Stimulated activated CD4-positive, alpha-beta T cell treated with anti-CD3 and anti-CD28 coated beads, Interleukin-4, amount 100 ng/mL, for 4 hours (primary cell): ENCODE results near the gene GRK6.
"Not testable (repeated sequence)": the region's sequence is repeated elsewhere in the genome, so short reads cannot be mapped to it uniquely, and the experiment has no call there.

Source experiments
- DNase-seq, 2 experiments: peaks; one replicate each; pipeline ENCODE4 v3.0.0-alpha.2; 2020

GRK6 gene

DNA sequence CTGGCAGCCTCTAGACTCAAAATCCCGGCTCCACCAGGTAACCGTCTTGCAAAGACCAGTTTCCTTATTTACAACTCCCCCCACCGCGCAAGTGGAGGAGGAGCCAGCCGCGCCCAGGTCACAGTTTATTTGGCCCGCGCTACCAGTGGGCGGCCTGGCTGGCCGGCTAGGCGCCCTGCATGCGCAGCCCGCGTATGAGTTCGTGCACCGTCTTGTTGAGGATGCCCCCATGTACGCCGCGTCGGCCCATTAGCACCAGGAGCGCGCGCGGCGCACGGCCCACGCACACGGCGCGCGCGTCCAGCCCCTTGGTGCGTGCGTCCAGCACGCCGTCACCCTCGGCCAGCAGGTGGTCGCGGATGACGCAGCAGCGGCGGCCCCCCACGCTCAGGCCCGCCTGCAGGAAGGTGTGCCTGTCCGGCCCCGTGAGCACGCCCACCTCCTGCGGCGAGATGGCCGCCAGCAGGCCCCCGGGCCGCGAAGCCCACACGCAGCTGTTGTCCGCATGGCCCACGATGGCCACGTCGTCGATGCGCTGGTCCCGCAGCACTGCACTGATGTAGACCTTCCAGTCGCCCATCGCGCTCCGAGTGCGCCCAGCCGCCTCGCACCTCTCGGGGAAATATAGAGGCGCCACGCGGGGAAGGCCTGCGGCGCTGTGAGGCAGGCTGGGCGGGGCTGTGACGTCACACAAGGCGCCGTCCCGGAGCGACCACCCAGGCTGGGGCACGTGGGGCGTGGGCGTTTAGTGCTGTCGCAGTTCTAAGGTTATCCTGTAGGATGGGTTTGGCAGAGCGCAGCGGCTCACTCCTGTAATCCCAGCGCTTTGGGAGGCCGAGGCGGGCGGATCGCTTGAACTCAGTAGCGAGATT, 26.2 kb upstream of the GRK6 start, which contains the start of gene PFN3:
Gene PFN3, minus strand, starts transcription at position 665 of the 872 bp plus-strand sequence. Its CDS starts 85 bp downstream, at position 580.
- no peak for DNase-seq

DNA sequence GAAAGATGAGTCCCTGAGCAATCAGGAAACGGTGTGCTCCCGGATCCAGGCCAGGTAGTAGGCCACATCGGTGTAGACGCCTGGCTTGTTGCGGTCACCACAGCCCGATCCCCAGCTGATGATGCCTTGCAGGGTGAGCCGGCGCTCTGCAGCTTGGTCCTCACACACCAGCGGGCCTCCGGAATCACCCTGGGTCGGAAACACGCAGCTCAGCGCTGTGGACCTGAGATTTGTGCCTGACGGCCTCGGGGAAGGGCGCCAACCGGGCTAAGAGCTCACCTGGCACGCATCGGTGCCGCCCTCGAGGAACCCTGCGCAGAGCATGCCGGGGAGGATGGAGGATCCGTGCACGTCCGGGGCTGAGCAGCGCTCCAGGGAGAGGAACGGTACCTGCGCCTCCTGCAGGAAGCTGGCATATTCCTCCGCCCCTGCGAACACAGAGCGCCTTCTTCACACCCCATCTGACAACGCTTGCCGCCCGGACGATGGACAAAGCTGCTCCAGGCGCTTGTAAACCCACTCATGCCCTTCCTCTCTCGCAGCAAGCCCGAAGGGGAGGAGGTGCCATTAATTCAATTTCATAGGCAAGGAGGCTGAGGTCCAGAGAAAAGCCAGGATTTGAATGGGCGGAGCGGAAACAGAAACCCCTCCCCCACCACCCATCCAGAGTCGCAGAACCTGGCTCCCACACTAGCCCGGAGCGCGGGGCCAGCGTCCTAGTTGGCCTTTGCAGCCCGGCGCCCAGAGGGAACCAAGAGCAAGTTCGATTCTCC, 24.0 kb upstream of the GRK6 start:
- DNase-seq: peak; percentile 65 to 70

DNA sequence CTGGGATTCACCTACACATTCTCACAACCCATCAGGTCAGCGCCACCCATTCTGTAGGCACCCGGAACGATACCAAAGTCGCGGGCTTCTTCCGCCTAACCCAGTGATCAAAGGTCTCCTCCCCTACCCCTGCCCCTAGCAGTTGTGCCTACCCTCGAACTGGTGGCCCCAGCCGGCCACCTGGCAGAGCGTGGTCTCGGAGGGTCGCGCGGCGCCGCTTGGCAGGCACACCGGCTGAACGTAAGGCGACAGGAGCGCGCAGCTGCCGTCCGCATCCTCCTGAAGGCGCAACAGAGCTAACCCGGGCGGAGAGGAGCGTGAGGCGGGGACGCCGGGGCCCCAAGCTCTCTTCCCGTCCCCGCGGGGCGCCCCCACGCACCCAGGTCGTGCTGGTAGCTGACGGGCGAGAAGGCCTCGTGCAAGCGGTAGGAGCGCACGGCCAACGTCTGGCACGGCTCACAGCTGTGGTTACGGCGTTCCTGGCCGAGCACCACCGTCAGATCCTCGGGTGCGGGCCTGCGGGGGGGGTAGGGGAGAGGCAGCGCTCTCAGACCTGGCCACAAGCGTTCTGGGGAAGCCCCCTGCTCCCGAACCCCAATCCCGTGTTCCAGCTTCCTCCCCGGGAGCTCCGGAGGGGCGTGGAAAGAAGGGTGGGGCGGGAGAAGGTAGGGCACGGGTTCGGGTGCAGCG, 23.2 kb upstream of the GRK6 start:
- DNase-seq: peak; percentile 41 to 49

DNA sequence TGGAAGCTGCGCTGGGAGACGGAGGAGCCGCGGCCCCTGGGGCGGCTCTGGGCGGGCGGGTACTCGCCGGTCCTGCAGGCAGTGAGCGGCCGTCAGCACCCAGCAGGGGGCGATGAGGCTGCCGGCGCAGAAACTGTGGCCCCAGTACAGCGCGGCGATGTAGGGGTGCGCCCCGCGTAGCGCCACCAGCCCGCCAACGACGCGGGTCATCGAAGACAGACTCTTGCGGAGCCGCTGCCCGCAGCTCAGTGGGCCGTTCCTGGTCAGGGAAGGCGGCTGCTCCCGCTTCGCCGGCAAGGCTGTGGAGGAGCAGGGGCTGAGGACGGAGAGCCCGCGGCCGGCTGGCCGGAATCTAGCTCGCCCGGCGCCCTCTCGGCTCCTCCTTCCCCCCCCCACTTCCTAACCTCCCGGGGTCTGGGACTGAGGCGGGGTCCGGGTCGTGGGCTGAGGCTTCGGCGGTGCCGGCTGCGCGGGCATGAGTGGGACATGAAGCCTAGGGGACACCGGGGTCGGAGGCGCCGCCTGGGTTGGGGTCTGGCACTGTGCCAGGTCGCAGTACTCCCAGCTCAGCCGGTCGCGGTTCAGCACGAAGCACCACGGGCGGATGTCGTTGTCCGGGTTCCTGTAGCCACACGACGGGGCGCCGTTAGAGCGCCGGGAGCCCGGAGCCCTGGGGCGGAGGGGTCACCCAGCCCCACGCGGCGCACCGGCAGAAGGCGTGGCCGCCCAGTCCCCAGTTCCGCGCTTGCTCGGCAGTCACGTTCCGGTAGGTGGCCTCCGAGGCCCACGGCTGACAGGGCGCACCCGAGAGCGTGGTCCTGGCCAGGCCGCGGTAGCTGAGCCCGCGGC, 22.5 kb upstream of the GRK6 start:
- peak; percentile 83 to 85 for DNase-seq

DNA sequence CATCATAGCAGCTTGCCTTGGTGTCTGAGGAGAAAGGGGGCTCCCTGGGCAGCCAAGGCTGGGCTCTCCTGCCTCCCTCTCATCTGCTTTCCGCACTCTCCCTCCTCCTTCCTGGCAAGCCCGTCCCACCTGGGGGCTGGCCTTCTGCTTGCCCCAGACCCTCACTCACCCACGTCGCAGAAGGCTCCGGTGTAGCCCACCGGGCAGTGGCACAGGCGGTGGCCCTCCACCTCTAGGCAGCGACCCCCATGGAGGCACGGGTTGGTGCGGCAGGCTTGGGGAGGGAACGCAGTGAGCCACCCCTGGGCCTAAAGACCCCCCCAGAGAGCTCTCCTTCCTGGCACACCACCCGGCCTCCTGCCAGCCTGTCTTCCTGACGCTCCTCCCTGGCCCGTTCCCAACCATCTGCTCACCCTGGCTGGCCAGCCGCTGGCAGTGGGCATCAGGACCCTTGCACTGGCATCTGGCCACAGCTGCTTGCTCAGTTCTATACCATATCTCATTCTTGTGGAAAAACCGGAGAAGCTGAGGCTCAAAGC, 21.8 kb upstream of the GRK6 start:
- DNase-seq: no peak

DNA sequence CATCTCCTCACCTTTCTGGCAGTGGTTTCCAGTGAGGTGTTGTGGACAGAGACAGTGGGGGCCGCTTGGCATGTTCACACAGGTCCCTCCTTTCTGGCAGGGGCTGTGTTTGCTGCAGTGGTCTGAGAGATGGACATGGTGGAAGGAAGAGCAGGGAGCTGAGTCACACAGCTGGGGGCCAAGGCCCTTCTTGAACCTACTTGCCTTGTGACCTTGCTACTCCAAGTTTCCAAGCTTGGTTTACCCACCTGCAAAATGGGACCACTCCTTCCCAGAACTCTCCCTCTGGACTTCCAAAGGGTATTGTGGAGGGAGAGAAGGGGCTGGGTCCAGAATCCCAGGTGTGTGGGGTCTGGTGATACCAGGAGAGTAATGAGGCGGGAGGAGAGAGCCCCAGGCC, 21.2 kb upstream of the GRK6 start:
- DNase-seq: no peak

DNA sequence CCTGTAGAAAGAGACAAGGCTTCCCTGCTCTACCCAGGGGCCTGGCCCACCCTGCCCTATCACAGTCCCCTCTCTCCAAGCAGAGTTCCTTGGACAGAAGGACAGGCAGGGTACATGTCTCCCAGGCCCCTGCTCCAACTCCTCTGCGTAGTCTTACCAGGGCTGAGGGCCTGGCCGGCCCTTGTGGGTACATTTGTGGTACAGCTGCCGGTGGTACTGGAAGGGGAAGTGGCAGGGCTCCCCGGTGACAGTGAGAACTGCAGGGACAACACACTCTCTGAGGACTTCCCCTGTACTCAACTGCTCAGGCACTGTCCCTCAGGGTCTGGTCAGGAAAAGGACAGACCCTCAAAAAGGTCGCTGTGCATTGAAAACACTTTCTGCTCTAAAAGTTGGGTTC, 20.7 kb upstream of the GRK6 start:
- no peak for DNase-seq

DNA sequence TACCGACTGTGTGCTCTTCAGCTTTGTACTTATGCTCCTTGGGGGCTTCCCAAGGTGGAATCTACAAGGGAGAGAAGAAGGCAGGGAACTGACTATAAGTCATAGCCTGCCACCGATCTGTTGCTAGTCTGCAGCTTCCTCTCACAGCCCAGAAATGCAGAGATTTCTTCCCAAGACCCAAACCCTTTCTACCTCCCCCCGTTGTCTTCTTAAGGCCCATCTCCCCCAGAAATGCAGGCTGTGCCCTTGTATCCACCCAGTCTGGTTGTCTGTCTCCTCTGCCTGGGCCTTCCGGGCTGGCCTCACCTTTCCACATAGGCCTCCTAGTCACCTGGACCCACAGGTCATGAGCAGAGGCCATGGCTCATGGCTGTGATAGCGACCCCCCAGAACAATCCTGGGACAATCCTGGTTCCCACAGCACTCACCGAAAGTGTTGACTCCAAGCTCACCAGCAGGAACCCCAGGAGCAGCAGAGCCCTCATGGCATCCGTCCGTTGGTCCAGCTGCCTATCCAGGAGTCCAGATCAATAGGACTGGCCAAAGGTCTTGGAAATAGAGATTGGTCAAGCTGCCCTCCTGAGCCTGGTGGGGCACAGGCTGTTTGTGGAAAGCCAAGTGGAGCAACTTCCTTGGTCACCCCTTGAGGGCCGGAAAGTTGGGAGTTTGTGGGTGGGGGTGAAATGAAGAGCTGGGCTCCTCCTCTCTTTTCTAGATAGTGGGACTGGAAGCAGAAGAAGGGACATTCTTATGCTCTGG, 17.3 kb upstream of the GRK6 start, which contains the start of gene F12:
Gene F12, minus strand, starts transcription at position 522 of the 759 bp plus-strand sequence. Its CDS starts 37 bp downstream, at position 485.
- no peak for DNase-seq

DNA sequence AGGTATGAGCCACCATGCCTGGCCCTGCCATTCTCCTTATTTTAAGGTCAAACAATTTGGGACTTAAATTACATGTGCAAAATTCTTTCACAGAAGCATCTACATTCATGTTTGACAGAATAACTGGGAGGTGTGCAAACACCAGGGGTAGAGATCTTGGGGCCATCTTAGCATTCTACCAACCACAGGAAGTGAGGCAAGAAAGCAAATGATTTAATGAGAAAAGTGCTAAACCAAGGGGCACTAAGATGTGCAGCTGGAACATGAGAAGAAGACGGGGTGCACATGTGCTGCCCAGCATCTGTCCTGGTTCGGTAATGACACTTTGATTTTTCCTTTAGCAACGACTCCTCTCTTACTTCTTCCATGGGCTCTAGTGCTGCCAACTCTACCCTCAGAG, 15.9 kb upstream of the GRK6 start:
- DNase-seq: no peak

DNA sequence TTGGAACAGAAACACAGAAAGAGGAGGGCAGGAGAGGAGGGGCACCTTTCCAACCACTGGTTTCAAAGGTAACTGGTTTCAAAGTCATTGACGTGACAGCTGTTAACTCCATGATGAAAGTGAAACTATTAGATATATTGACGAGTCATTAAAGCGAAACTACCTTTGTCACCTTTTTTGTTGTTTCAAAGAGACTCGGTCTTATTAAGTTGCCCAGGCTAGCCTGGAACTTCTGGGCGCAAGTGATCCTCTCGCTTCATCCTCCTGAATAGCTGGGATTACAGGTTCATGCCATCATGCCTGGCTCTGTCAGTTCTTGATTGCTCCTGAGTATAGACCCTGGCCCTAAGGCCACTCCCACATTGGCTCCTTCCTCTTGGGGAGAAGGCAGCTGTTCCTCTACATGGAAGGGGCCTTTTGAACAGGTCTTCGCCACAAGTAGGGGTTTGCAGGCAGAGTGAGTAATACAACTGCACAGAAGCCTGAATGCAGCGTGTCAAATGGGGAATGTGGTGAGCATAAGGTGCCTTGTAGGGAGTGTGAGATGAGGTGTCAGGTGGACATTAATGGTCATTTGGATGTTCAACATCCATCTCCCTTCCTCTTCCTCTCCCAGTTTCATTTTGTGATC, 13.8 kb upstream of the GRK6 start:
- DNase-seq: no peak

DNA sequence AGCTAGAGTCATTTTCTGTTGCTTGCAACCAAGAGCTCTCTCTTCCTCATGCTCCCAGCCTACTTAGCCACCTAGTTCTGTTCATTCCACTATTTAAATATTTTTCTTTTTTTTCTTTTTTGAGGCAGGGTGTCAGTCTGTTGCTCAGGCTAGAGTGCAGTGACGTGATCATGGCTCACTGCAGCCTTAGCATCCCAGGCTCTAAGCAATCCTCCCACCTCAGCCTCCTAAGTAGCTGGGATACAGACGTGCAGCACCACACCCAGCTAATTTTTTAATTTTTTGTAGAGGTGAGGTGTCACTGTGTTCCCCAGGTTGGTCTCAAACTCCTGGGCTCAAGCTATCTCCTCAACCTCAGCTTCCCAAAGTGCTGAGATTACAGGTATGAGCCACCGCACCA, 12.0 kb upstream of the GRK6 start:
- DNase-seq: no peak

DNA sequence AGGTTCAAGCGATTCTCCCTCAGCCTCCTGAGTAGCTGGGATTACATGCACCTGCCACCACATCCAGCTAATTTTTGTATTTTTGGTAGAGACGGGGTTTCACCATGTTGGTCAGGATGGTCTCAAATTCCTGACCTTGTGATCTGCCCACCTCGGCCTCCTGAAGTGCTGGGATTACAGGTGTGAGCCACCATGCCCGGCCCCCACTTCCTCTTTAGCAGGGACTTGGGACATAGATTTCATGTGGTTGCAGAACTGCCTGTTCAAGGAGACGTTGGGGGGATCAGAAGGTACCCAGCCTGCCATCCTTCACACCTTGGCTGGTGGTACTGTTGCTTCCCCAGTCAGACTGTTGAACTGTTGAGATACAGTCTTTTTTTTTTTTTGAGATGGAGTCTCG, 9.4 kb upstream of the GRK6 start:
- DNase-seq: not testable (repeated sequence)

DNA sequence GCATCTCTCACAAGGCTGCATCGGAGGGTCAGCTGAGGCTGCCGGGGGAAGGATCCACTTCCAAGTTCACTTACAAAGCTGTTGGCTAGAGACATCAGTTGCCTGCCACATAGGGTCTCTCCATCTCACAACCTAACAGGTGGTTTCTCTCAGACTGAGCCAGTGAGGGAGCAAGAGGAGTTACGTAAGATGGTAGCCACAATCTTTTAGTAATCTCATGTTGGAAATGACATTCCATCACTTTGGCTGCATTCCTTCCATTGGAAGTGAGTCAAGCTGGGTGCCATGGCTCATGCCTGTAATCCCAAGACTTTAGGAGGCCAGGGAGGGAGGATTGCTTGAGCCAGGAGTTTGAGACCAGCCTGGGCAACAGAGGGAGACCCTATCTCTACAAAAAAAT, 7.4 kb upstream of the GRK6 start:
- DNase-seq: no peak

DNA sequence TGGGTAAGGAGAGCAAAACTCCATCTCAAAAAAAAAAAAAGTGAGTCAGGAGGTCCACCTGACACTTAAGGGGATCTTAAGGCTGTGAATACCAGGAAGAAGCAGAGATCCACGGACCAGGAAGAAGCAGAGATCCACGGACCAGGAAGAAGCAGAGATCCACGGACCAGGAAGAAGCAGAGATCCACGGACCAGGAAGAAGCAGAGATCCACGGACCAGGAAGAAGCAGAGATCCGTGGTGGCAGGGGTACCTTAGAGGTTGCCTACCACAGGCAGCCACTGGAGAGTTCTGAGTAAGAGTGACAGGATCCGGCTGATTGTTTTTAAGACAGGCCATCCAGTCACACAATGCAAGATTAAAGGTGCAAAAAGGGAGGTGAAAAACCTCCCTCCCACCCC, 6.0 kb upstream of the GRK6 start:
- DNase-seq: not testable (repeated sequence)

DNA sequence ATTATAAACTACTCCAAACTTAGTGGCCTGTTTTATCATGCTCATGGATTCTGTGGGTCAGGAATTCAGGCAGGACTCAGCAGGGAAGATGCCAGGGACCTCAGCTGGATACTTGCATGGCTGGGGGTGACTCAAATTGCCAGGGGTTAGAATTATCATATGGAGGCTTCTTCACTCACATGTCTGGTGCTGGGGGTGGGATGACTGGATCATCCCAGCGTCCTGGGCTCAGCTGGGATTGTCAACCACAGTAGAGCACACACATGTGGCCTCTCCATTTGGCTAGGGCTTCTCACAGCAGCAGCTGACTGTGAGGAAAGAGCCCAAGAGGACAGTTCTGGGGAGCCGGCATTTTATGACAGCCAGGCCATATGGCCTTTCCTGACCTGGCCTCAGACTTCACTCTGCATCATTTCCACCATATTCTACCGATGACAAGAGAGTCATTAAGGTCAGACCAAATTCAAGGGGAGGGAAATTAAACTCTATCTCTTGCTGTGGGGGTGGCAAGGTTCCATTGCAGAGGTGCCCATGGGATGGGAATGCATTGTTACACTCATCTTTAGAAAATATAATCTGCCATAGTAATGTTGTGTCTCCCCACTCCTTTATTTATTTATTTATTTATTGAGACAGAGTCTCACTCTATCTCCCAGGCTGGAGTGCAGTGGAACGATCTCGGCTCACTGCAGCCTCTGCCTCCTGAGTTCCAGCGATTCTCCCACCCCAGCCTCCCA, 5.2 kb upstream of the GRK6 start:
- DNase-seq: no peak

DNA sequence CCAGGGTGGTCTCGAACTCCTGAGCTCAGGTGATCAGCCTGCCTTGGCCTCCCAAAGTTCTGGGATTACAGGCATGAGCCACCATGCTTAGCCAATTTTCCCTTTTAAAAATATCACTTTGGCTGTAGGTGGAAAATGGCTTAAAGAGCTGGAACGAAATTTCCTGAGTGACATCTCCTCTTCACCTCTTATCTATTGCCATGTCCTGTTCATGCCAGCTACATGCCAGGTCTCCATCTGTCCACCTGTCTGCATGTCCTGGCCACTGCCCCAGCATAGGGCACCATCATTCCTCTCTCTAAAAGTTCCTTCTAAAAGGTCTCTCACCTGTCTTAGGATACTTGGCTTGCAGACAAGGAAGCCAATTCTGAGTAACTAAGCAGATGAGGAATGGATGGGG, 2.8 kb upstream of the GRK6 start:
- DNase-seq: no peak

DNA sequence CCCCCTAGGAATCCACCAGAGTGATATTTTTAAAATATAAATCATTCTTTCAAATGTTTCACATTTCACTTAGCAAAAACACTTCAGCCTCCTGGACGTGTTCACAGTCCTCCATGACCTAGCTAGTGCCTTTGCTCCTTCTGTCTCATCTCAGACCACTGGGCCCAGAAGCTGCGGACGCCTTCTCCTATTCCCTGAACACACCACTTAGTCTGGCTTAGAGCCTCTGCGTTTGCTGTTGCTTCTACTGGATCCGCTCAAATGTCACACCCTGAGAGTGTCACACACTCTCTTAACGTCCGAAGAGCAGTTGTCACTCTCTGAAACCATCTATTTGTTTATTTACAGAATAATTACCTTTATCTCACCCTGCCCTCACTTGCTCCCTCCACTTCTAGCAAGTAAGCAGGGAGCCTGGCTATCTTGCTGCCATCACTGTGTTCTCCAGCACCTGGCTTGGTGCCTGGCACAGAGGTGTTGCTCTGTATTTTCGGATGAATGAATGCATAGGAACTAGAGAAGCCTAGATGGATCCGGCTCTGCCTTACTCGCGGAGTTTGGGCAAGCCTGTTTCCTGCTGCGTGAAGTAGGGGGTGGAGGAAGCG, 1.2 kb upstream of the GRK6 start:
- no peak for DNase-seq

DNA sequence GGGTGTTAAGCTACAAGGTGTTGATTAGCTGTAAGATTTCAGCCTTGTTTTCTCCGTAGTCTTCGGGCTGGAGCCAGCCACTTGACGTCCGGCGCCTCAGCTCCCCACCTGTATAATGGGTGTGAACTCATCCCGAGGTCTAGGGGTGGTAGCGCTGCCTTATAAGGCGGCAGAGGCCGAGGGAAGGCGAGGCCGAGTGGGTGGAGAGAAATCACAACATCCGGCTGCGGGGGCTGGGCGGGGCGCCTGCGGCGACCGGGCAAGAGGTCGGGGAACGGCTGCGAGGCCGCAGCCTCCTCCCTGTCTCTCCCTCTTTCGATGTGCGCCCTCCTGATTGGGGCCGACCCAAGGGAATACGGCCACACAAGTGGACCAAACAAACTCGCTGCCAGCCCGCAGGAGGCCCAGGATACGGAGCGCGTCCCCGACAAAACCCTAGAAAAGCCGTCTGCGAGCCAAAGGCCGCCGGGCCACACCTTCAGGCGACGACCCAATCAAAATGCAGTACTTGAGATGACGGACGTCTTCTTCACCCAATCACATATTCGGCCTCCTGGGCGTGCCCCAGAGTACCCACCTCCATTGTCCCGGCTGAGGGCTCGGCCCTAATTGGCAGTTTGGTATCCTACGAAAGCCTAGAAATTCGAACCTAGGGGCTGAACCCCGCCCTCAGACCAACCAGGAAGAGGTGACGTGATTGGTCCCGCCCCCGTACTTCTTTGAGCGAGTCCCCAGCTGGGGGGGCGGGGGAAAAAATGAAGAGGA, 493 bp upstream of the GRK6 start:
- peak; percentile 97 to 100 for DNase-seq
